HCT116 (cell line): ENCODE data around the gene FKBP15. TPM values are rescaled to one million over a fixed set of nuclear protein-coding genes. Genes with fewer than 3 reads are reported as not detected.

ENCODE experiments used
- ATAC-seq: fragments of 200-7000 bp; cut with Tn5 transposase; 2 replicates; pipeline ENCODE4 v1.9.1; 2020; ENCODE audit warnings: mild to moderate bottlenecking, moderate library complexity
- BruUV-seq: library from RNA; stranded (reverse); fragments of 400-500 nt; replicated peaks from 2 replicates; lab custom pipeline; 2021; lab: Mats Ljungman, UMichigan
- CTCF ChIA-PET: fragments of 300-600 bp; sonication (Branson Sonifier 250); formaldehyde crosslinking; loops from one replicate; lab custom pipeline; 2021; ENCODE audit warnings: antibody characterized with exemption; lab: Charles Lee
- POLR2A ChIA-PET: fragments of 300-600, 350-600 bp; sonication (Branson Sonifier 250); formaldehyde crosslinking; loops from one replicate; lab custom pipeline; 2021; ENCODE audit warnings: antibody characterized with exemption; lab: Charles Lee
- RAD21 ChIA-PET, 2 experiments: fragments of 300-600 bp; sonication (Branson Sonifier 250); formaldehyde crosslinking; loops; one replicate each; lab custom pipeline; 2023; ENCODE audit warnings: low total read pairs in 2 of 2; ENCODE audit not compliant: uncharacterized antibody in 2 of 2, unreplicated experiment in 2 of 2, low non-redundant PET in 1 of 2; lab: Charles Lee
- DNase-seq: peaks from one replicate; pipeline ENCODE4 v3.0.0-alpha.2; 2010; ENCODE audit warnings: low read depth, low spot score
- H2AFZ ChIP-seq: fragments of 200-600 bp; shearing (Covaris generic), sonication (generic); 2 replicates; pipeline ENCODE4 v1.6.1; 2017; ENCODE audit warnings: low read depth, mixed run types, mixed read lengths, antibody characterized with exemption, low read length; ENCODE audit not compliant: poor library complexity, severe bottlenecking
- H3K27ac ChIP-seq: 2 replicates; pipeline ENCODE4 v1.5.1; 2012; ENCODE audit warnings: low read depth, low read length
- H3K27me3 ChIP-seq: fragments of 200-600 bp; sonication (generic); 2 replicates; pipeline ENCODE4 v1.6.1; 2016; ENCODE audit warnings: mixed run types, low read length, mixed read lengths; ENCODE audit not compliant: insufficient read depth
- H3K36me3 ChIP-seq, 2 experiments: fragments of 200-500 bp in 1 of 2; fragments of 200-600 bp in 1 of 2; sonication (Bioruptor generic) in 1 of 2; sonication (generic) in 1 of 2; 2 replicates each; pipeline versions ENCODE4 v1.5.1 to v1.6.1; 2014 to 2016; ENCODE audit warnings: low read length in 2 of 2, inconsistent platforms in 1 of 2, mixed read lengths in 1 of 2, mixed run types in 1 of 2; ENCODE audit not compliant: insufficient read depth in 2 of 2, control insufficient read depth in 1 of 2
- H3K4me1 ChIP-seq, 2 experiments: fragments of 200-600 bp in 1 of 2; sonication (generic) in 1 of 2; 2 replicates each; pipeline versions ENCODE4 v1.5.1 to v1.6.1; 2012 to 2017; ENCODE audit warnings: low read length in 2 of 2, inconsistent platforms in 1 of 2, mild to moderate bottlenecking in 1 of 2, mixed read lengths in 1 of 2, mixed run types in 1 of 2, moderate library complexity in 1 of 2; ENCODE audit not compliant: insufficient read depth in 2 of 2, control insufficient read depth in 1 of 2
- H3K4me2 ChIP-seq: fragments of 200-600 bp; sonication (generic); 2 replicates; pipeline ENCODE4 v1.6.1; 2017; ENCODE audit warnings: mixed run types, low read length, mixed read lengths
- H3K4me3 ChIP-seq, 2 experiments: fragments of 200-600 bp in 1 of 2; sonication (generic) in 1 of 2; replicated peaks in 1 of 2; 2 replicates each; pipeline ENCODE4 v1.5.1; 2011 to 2016; ENCODE audit warnings: low read length in 2 of 2, control low read depth in 1 of 2, low read depth in 1 of 2, mild to moderate bottlenecking in 1 of 2, mixed read lengths in 1 of 2, mixed run types in 1 of 2
- H3K79me2 ChIP-seq: fragments of 200-600 bp; sonication (generic); 2 replicates; pipeline ENCODE4 v1.6.1; 2017; ENCODE audit warnings: mild to moderate bottlenecking, mixed run types, low read length, moderate library complexity, mixed read lengths; ENCODE audit not compliant: insufficient read depth
- H3K9ac ChIP-seq: fragments of 200-600 bp; sonication (generic); 2 replicates; pipeline ENCODE4 v1.6.1; 2016; ENCODE audit warnings: low read length, mixed read lengths
- H3K9me2 ChIP-seq: fragments of 200-600 bp; sonication (generic), shearing (Covaris generic); 2 replicates; pipeline ENCODE4 v1.6.1; 2017; ENCODE audit warnings: mixed run types, mild to moderate bottlenecking, moderate library complexity; ENCODE audit not compliant: insufficient read depth
- H3K9me3 ChIP-seq, 2 experiments: fragments of 200-500 bp in 1 of 2; fragments of 200-600 bp in 1 of 2; sonication (Bioruptor generic) in 1 of 2; sonication (generic) in 1 of 2; 2 replicates each; pipeline ENCODE4 v1.6.1; 2014 to 2017; ENCODE audit warnings: low read length in 2 of 2, mixed read lengths in 2 of 2, inconsistent platforms in 1 of 2, low read depth in 1 of 2, mild to moderate bottlenecking in 1 of 2, mixed run types in 1 of 2, moderate library complexity in 1 of 2; ENCODE audit not compliant: control insufficient read depth in 1 of 2, insufficient read depth in 1 of 2
- H4K20me1 ChIP-seq: fragments of 200-600 bp; sonication (generic), shearing (Covaris generic); 2 replicates; pipeline ENCODE4 v1.6.1; 2017; ENCODE audit warnings: mixed run types, mild to moderate bottlenecking, moderate library complexity; ENCODE audit not compliant: insufficient read depth
- CEBPB ChIP-seq: IDR thresholded peaks from 2 replicates; pipeline ENCODE4 v1.6.1; 2012; ENCODE audit warnings: low read depth
- EGR1 ChIP-seq: IDR thresholded peaks from 2 replicates; pipeline ENCODE4 v1.6.1; 2012; ENCODE audit warnings: low read depth
- ELF1 ChIP-seq: IDR thresholded peaks from 2 replicates; pipeline ENCODE4 v1.6.1; 2012; ENCODE audit warnings: low read depth, borderline replicate concordance
- EZH2phosphoT487 ChIP-seq: fragments of 200-600 bp; IDR thresholded peaks from 2 replicates; pipeline ENCODE4 v1.6.1; 2018; ENCODE audit warnings: antibody characterized with exemption, borderline replicate concordance
- FOSL1 ChIP-seq: IDR thresholded peaks from 2 replicates; pipeline ENCODE4 v1.6.1; 2012; ENCODE audit warnings: low read depth
- POLR2A ChIP-seq: IDR thresholded peaks from 2 replicates; pipeline ENCODE4 v1.7.0; 2011; ENCODE audit warnings: borderline replicate concordance; ENCODE audit not compliant: insufficient read depth, insufficient read length; ENCODE audit errors: extremely low read depth
- POLR2AphosphoS5 ChIP-seq: IDR thresholded peaks from 2 replicates; pipeline ENCODE4 v1.6.1; 2011; ENCODE audit warnings: mild to moderate bottlenecking, low read depth, low read length, moderate library complexity
- RAD21 ChIP-seq: IDR thresholded peaks from 2 replicates; pipeline ENCODE4 v1.6.1; 2012; ENCODE audit warnings: low read depth, mild to moderate bottlenecking
- SRF ChIP-seq: IDR thresholded peaks from 2 replicates; pipeline ENCODE4 v1.6.1; 2012; ENCODE audit warnings: low read depth
- TCF7L2 ChIP-seq: IDR thresholded peaks from 2 replicates; pipeline ENCODE4 v1.7.0; 2011; ENCODE audit warnings: borderline replicate concordance, inconsistent platforms; ENCODE audit not compliant: insufficient read depth, insufficient read length; ENCODE audit errors: extremely low read depth
- YY1 ChIP-seq: IDR thresholded peaks from 2 replicates; pipeline ENCODE4 v1.6.1; 2011; ENCODE audit warnings: low read length, low read depth, moderate library complexity, mild to moderate bottlenecking; ENCODE audit not compliant: insufficient replicate concordance; ENCODE audit errors: extremely low read depth
- ZFX ChIP-seq: fragments of 450-650 bp; IDR thresholded peaks from 2 replicates; pipeline ENCODE4 v1.6.1; 2017
- ZNF274 ChIP-seq: fragments of 200-500 bp; sonication (Bioruptor generic); IDR thresholded peaks from 2 replicates; pipeline ENCODE4 v1.6.1; 2014; ENCODE audit warnings: mild to moderate bottlenecking, low read depth, low read length, inconsistent platforms
- intact Hi-C: fragments of 100-400 bp; cut with micrococcal nuclease; formaldehyde crosslinking; loops from 2 replicates; pipeline ENCODE4 v1.10.0; 2022
- total RNA-seq: library from RNA; stranded (reverse); gene quantifications from one replicate; pipeline ENCODE4 v1.2.1, GENCODE V29; 2021; ENCODE audit not compliant: unreplicated experiment
- TF ChIP-seq, protein P1 (sequence below): IDR thresholded peaks from 2 replicates; pipeline ENCODE4 v1.6.1; 2011; ENCODE audit warnings: mild to moderate bottlenecking, low read length, moderate library complexity; ENCODE audit not compliant: insufficient replicate concordance; ENCODE audit errors: extremely low read depth
- TF ChIP-seq, protein P2 (sequence below): IDR thresholded peaks from 2 replicates; pipeline ENCODE4 v1.6.1; 2012
- TF ChIP-seq, protein P3 (sequence below): IDR thresholded peaks from 2 replicates; pipeline ENCODE4 v1.6.1; 2012
- TF ChIP-seq, protein P4 (sequence below): IDR thresholded peaks from 2 replicates; pipeline ENCODE4 v1.6.1; 2012; ENCODE audit warnings: low read depth

FKBP15 gene
- total RNA-seq, 1 experiment from 2014 or later: 13.8 TPM

DNA sequence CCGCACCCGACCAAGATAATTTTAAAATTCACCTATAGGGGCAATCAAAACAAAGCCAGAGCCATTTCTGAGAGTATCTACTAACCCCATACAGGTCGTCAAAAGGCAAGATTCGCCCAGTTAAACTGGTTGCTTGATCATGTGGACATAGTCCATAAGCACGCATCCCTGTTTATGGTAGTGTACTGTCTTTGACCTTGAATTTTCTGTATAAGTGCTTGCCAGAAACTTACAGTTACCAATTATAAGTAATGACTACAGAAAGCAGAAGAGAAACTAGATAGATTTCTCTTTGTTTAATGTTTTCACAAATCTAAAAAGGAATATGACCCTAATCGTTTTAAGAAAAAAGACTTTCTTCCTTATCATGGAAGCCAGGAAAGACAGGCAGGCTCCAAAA lies 25.9 kb upstream of the FKBP15 start (continued):
- TF ChIP-seq, protein P1, sequence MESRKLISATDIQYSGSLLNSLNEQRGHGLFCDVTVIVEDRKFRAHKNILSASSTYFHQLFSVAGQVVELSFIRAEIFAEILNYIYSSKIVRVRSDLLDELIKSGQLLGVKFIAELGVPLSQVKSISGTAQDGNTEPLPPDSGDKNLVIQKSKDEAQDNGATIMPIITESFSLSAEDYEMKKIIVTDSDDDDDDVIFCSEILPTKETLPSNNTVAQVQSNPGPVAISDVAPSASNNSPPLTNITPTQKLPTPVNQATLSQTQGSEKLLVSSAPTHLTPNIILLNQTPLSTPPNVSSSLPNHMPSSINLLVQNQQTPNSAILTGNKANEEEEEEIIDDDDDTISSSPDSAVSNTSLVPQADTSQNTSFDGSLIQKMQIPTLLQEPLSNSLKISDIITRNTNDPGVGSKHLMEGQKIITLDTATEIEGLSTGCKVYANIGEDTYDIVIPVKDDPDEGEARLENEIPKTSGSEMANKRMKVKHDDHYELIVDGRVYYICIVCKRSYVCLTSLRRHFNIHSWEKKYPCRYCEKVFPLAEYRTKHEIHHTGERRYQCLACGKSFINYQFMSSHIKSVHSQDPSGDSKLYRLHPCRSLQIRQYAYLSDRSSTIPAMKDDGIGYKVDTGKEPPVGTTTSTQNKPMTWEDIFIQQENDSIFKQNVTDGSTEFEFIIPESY: no peak
- TF ChIP-seq RAD21: no peak

DNA sequence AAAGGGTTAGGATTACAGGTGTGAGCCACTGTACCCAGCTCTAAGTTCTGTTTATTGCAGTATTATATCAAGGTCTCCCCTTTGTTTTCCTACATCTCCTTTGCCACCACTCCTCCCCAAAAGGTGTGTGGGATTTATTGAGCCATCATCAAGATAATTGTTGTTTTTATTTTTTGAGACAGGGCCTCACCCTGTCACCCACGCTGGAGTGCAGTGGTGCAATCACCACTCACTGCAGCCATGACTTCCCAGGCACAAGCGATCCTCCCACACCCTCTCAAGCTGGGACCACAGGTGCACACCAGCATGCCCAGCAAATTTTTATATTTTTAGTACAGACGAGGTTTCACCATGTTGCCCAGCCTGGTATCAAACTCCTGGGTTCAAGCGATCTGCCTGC lies 24.8 kb upstream of the FKBP15 start:
- ChIA-PET POLR2A (interaction anchor here (0.6 kb wide), 1 partner anchor 13 kb away, joined by 3 read pairs; no protein-coding TSS in a partner anchor), RAD21 (no interaction called here), CTCF (no interaction called here)
- no peak overlapping the region for H3K4me3 ChIP-seq
- H3K4me1 ChIP-seq: no peaks in the 10 kb centered on the region
- no peak overlapping the region for H3K27ac ChIP-seq
- no peak overlapping the region for H3K4me2 ChIP-seq
- no peaks in the 10 kb centered on the region for H3K36me3 ChIP-seq
- no peaks in the 10 kb centered on the region for H4K20me1 ChIP-seq
- no TSS peak for BruUV-seq
- H3K9me3 ChIP-seq: no peaks in the 10 kb centered on the region; a peak in 1 of 4 replicates
- H3K27me3 ChIP-seq: no peaks in the 10 kb centered on the region
- ATAC-seq: no peak
- H3K9ac ChIP-seq: no peak overlapping the region
- no peak overlapping the region for H2AFZ ChIP-seq
- peaks cover 6% of the 10 kb centered on the region for H3K79me2 ChIP-seq
- no peak for DNase-seq
- no peaks in the 10 kb centered on the region for H3K9me2 ChIP-seq
- intact Hi-C loops: no loop called here
- no peak for TF ChIP-seq SRF
- no peak for TF ChIP-seq TCF7L2
- no peak for TF ChIP-seq CEBPB
- TF ChIP-seq, protein P1: no peak
- no peak for TF ChIP-seq ELF1
- TF ChIP-seq, protein P2, sequence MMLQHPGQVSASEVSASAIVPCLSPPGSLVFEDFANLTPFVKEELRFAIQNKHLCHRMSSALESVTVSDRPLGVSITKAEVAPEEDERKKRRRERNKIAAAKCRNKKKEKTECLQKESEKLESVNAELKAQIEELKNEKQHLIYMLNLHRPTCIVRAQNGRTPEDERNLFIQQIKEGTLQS: no peak
- TF ChIP-seq RAD21: no peak
- no peak for TF ChIP-seq EGR1
- no peak for TF ChIP-seq POLR2A
- TF ChIP-seq, protein P3, sequence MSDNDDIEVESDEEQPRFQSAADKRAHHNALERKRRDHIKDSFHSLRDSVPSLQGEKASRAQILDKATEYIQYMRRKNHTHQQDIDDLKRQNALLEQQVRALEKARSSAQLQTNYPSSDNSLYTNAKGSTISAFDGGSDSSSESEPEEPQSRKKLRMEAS: no peak
- TF ChIP-seq, protein P4, sequence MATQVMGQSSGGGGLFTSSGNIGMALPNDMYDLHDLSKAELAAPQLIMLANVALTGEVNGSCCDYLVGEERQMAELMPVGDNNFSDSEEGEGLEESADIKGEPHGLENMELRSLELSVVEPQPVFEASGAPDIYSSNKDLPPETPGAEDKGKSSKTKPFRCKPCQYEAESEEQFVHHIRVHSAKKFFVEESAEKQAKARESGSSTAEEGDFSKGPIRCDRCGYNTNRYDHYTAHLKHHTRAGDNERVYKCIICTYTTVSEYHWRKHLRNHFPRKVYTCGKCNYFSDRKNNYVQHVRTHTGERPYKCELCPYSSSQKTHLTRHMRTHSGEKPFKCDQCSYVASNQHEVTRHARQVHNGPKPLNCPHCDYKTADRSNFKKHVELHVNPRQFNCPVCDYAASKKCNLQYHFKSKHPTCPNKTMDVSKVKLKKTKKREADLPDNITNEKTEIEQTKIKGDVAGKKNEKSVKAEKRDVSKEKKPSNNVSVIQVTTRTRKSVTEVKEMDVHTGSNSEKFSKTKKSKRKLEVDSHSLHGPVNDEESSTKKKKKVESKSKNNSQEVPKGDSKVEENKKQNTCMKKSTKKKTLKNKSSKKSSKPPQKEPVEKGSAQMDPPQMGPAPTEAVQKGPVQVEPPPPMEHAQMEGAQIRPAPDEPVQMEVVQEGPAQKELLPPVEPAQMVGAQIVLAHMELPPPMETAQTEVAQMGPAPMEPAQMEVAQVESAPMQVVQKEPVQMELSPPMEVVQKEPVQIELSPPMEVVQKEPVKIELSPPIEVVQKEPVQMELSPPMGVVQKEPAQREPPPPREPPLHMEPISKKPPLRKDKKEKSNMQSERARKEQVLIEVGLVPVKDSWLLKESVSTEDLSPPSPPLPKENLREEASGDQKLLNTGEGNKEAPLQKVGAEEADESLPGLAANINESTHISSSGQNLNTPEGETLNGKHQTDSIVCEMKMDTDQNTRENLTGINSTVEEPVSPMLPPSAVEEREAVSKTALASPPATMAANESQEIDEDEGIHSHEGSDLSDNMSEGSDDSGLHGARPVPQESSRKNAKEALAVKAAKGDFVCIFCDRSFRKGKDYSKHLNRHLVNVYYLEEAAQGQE: no peak
- TF ChIP-seq ZNF274: no peak
- no peak for TF ChIP-seq ZFX
- TF ChIP-seq FOSL1: no peak
- TF ChIP-seq YY1: no peak
- TF ChIP-seq EZH2phosphoT487: no peak
- TF ChIP-seq POLR2AphosphoS5: no peak
